SK-N-SH (cell line): ENCODE data around the gene CDH4. TPM values are rescaled to one million over a fixed set of nuclear protein-coding genes. Genes with fewer than 3 reads are reported as not detected.

Experiments
- CTCF ChIA-PET: fragments of 300-600, 350-600 bp; formaldehyde crosslinking; extraction: SDS; loops from one replicate; lab custom pipeline; 2021; lab: Yijun Ruan, JAX
- POLR2A ChIA-PET: fragments of 350-600 bp; sonication (Branson Sonifier 250); formaldehyde crosslinking; extraction: SDS; loops from one replicate; lab custom pipeline; 2020; ENCODE audit warnings: antibody characterized with exemption, inconsistent platforms; lab: Yijun Ruan, JAX
- DNase-seq: peaks from one replicate; pipeline ENCODE4 v3.0.0; 2012
- H2AFZ ChIP-seq: fragments of 200-600 bp; sonication (generic); 2 replicates; pipeline ENCODE4 v1.8.1; 2016; ENCODE audit warnings: antibody characterized with exemption, mild to moderate bottlenecking, low read depth
- H3F3A ChIP-seq: fragments of 200-600 bp; sonication (generic); replicated peaks from 2 replicates; pipeline ENCODE3; 2016; ENCODE audit warnings: antibody characterized with exemption, mild to moderate bottlenecking; ENCODE audit not compliant: insufficient read depth
- H3K27ac ChIP-seq, 2 experiments: fragments of 200-500 bp in 1 of 2; fragments of 200-600 bp in 1 of 2; sonication (Bioruptor generic) in 1 of 2; sonication (generic), shearing (Covaris generic) in 1 of 2; 2 replicates each; pipeline versions ENCODE4 v1.5.1 to v1.6.1; 2014 to 2016; ENCODE audit warnings: low read depth in 2 of 2, inconsistent platforms in 1 of 2, low read length in 1 of 2, mild to moderate bottlenecking in 1 of 2, mixed read lengths in 1 of 2
- H3K27me3 ChIP-seq: fragments of 200-600 bp; sonication (generic), shearing (Covaris generic); 2 replicates; pipeline ENCODE4 v1.6.1; 2016; ENCODE audit warnings: mixed run types; ENCODE audit not compliant: insufficient read depth
- H3K36me3 ChIP-seq, 2 experiments: fragments of 200-500 bp in 1 of 2; fragments of 200-600 bp in 1 of 2; sonication (Bioruptor generic) in 1 of 2; sonication (generic) in 1 of 2; replicated peaks in 1 of 2; 2 replicates each; pipeline versions ENCODE3 to v1.5.1; 2014 to 2016; ENCODE audit warnings: low read length in 1 of 2, mild to moderate bottlenecking in 1 of 2; ENCODE audit not compliant: insufficient read depth in 2 of 2, control insufficient read depth in 1 of 2
- H3K4me1 ChIP-seq, 2 experiments: fragments of 200-500 bp in 1 of 2; fragments of 200-600 bp in 1 of 2; sonication (Bioruptor generic) in 1 of 2; sonication (generic), shearing (Covaris generic) in 1 of 2; 2 replicates each; pipeline versions ENCODE4 v1.5.1 to v1.6.1; 2014 to 2016; ENCODE audit warnings: low read depth in 1 of 2, low read length in 1 of 2, mixed run types in 1 of 2; ENCODE audit not compliant: insufficient read depth in 2 of 2, control insufficient read depth in 1 of 2
- H3K4me2 ChIP-seq: fragments of 200-600 bp; sonication (generic), shearing (Covaris generic); 2 replicates; pipeline ENCODE4 v1.6.1; 2017; ENCODE audit warnings: mixed run types
- H3K4me3 ChIP-seq, 2 experiments: fragments of 200-500 bp in 1 of 2; fragments of 200-600 bp in 1 of 2; sonication (Bioruptor generic) in 1 of 2; sonication (generic), shearing (Covaris generic) in 1 of 2; 2 replicates each; pipeline versions ENCODE4 v1.5.1 to v1.8.1; 2014 to 2016; ENCODE audit warnings: low read depth in 2 of 2, inconsistent platforms in 1 of 2, low read length in 1 of 2, mild to moderate bottlenecking in 1 of 2, mixed read lengths in 1 of 2, moderate library complexity in 1 of 2
- H3K79me2 ChIP-seq: fragments of 200-600 bp; sonication (generic); 2 replicates; pipeline ENCODE4 v1.8.1; 2017; ENCODE audit warnings: mild to moderate bottlenecking; ENCODE audit not compliant: insufficient read depth
- H3K9ac ChIP-seq: fragments of 200-600 bp; sonication (generic); 2 replicates; pipeline ENCODE4 v1.6.1; 2017; ENCODE audit warnings: mixed run types
- H3K9me2 ChIP-seq: fragments of 200-600 bp; sonication (generic); 2 replicates; pipeline ENCODE4 v1.6.1; 2017; ENCODE audit warnings: mixed run types
- H3K9me3 ChIP-seq: fragments of 200-600 bp; sonication (generic); 2 replicates; pipeline ENCODE4 v1.6.1; 2017; ENCODE audit warnings: mixed run types, mild to moderate bottlenecking, moderate library complexity
- H4K20me1 ChIP-seq: fragments of 200-600 bp; sonication (generic); 2 replicates; pipeline ENCODE4 v1.6.1; 2017; ENCODE audit warnings: mild to moderate bottlenecking, mixed run types; ENCODE audit not compliant: insufficient read depth
- ELF1 ChIP-seq: IDR thresholded peaks from 2 replicates; pipeline ENCODE4 v1.4.0; 2012
- EZH2phosphoT487 ChIP-seq: fragments of 200-600 bp; sonication (generic); IDR thresholded peaks from 2 replicates; pipeline ENCODE4 v1.6.1; 2017; ENCODE audit warnings: low read depth, mixed run types, mild to moderate bottlenecking, antibody characterized with exemption, moderate library complexity, borderline replicate concordance
- FOSL2 ChIP-seq: IDR thresholded peaks from 2 replicates; pipeline ENCODE4 v1.4.0; 2012; ENCODE audit warnings: low read depth, mild to moderate bottlenecking, moderate library complexity, borderline replicate concordance
- FOXJ3 ChIP-seq: sonication (generic); formaldehyde crosslinking; IDR thresholded peaks from 2 replicates; pipeline ENCODE4 v1.5.1; 2020; ENCODE audit warnings: mild to moderate bottlenecking, missing genetic modification reagents
- FOXM1 ChIP-seq: IDR thresholded peaks from 2 replicates; pipeline ENCODE4 v1.4.0; 2012; ENCODE audit warnings: low read depth, mild to moderate bottlenecking
- GABPA ChIP-seq: IDR thresholded peaks from 2 replicates; pipeline ENCODE4 v1.4.0; 2012; ENCODE audit warnings: low read depth, mild to moderate bottlenecking
- MEF2A ChIP-seq: IDR thresholded peaks from 2 replicates; pipeline ENCODE4 v1.4.0; 2012; ENCODE audit warnings: low read depth, borderline replicate concordance
- NFIC ChIP-seq: IDR thresholded peaks from 2 replicates; pipeline ENCODE4 v1.4.0; 2012; ENCODE audit warnings: borderline replicate concordance
- RFX5 ChIP-seq: IDR thresholded peaks from 2 replicates; pipeline ENCODE4 v1.6.1; 2012; ENCODE audit warnings: mild to moderate bottlenecking, improper control_type of control experiment, low read length
- RXRA ChIP-seq: IDR thresholded peaks from 2 replicates; pipeline ENCODE4 v1.4.0; 2012; ENCODE audit warnings: low read depth, mild to moderate bottlenecking, borderline replicate concordance
- SIN3A ChIP-seq: IDR thresholded peaks from 2 replicates; pipeline ENCODE4 v1.6.1; 2012; ENCODE audit warnings: low read depth, mild to moderate bottlenecking, low read length, moderate library complexity, borderline replicate concordance
- SMC3 ChIP-seq: IDR thresholded peaks from 2 replicates; pipeline ENCODE4 v1.6.1; 2012; ENCODE audit warnings: low read depth, low read length, improper control_type of control experiment
- TAF1 ChIP-seq: IDR thresholded peaks from 2 replicates; pipeline ENCODE4 v1.6.1; 2012; ENCODE audit warnings: low read depth, mild to moderate bottlenecking, low read length, moderate library complexity, borderline replicate concordance
- TEAD4 ChIP-seq: IDR thresholded peaks from 2 replicates; pipeline ENCODE4 v1.4.0; 2012; ENCODE audit warnings: mild to moderate bottlenecking, borderline replicate concordance; ENCODE audit not compliant: insufficient read depth
- WGBS: methylation state at CpG from one replicate; pipeline ENCODE4 v1.1.6; 2017; ENCODE audit warnings: low lambda C conversion rate; 5-methylcytosine and 5-hydroxymethylcytosine counted together
- polyA plus RNA-seq, 3 experiments: library from polyadenylated mRNA; depleted of rRNA; stranded (reverse); fragments of >200 nt; gene quantifications; 2 replicates each; pipeline ENCODE4 v1.2.3, GENCODE V29; 2012
- TF ChIP-seq, protein P1 (sequence below): fragments of 150-350 bp; IDR thresholded peaks from 2 replicates; pipeline ENCODE4 v1.6.1; 2016; ENCODE audit warnings: mild to moderate bottlenecking, low read depth, low read length
- TF ChIP-seq, protein P2 (sequence below): IDR thresholded peaks from 2 replicates; pipeline ENCODE4; 2012
- TF ChIP-seq, protein P3 (sequence below): fragments of 200-600 bp; sonication (generic); IDR thresholded peaks from 2 replicates; pipeline ENCODE4 v1.6.1; 2017; ENCODE audit warnings: antibody characterized with exemption, mild to moderate bottlenecking, moderate library complexity
- TF ChIP-seq, protein P4 (sequence below): fragments of 150-350 bp; IDR thresholded peaks from 2 replicates; pipeline ENCODE4 v1.6.1; 2017; ENCODE audit warnings: antibody characterized with exemption, low read length, low read depth, borderline replicate concordance

Gene CDH4
- polyA plus RNA-seq, 1 of the 3 experiments (the other 2 are of a cell fraction) = not detected

DNA sequence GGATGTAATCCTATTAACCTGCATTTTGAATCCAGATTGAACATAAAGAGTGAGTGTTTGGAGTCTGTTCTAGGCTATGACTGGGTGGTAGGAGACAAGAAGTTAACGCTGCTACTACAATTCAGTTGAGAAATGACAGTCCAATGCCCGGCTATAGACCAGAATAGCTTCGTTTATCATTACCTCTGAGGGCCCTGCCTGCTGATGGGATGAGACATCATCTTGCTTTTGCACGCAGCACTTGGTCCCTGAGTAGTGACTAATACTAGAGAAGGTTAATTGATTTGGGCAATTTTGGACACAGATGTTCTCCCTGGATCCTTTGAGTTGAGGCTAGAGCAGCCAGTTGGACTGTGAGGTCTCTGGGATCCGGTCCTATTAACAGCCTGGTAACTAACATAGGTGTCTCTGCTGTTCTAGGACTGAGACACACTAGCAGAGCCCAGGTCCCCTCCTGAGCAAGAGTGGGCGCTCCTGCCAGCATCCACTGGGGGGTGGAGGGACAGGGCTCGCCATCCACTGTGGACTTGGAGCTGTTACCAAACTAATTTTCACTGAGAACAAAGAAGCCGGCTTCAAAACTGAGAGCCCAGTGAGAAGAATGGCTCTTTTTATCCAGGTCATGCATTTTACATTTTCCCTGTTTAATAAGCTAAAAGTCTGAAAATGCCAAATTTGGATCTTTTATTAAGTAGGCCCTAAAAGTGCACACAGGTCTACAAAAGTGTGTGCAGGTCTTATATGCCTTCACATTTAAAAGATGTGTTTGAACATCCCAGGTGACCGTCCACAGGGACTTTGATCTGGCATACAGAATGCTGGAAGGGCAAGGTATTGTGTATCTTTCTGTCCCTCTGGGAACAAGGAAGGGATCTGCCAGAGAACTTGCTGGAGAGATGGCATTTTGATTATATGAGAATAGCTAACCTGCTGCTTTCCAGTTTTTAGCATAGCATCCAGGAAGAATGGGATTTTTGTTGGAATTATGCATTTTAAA lies 212.5 kb downstream of the CDH4 start:
- Histone ChIP-seq H3K36me3 (no peaks in the 10 kb centered on the region), H3K9me2 (no peaks in the 10 kb centered on the region), H3K79me2 (no peaks in the 10 kb centered on the region), H3K4me3 (no peak overlapping the region), H3K9ac (no peak overlapping the region), H3K4me1 (no peaks in the 10 kb centered on the region), H2AFZ (no peak overlapping the region), H3K4me2 (no peak overlapping the region), H3K27ac (no peak overlapping the region), H3F3A (no peaks in the 10 kb centered on the region), H3K9me3 (no peaks in the 10 kb centered on the region), H4K20me1 (no peaks in the 10 kb centered on the region), H3K27me3 (no peaks in the 10 kb centered on the region)
- WGBS = 23% methylated on average over 9 of the region's 9 CpGs
- ChIA-PET CTCF (interaction anchor here (0.9 to 1.3 kb wide), 2 partner anchors 8 to 422 kb away, joined by 3 read pairs; no protein-coding TSS in a partner anchor), POLR2A (no interaction called here)
- TF ChIP-seq TAF1 = no peak
- TF ChIP-seq FOSL2 = no peak
- no peak for TF ChIP-seq MEF2A
- TF ChIP-seq FOXM1 = no peak
- DNase-seq = no peak

DNA sequence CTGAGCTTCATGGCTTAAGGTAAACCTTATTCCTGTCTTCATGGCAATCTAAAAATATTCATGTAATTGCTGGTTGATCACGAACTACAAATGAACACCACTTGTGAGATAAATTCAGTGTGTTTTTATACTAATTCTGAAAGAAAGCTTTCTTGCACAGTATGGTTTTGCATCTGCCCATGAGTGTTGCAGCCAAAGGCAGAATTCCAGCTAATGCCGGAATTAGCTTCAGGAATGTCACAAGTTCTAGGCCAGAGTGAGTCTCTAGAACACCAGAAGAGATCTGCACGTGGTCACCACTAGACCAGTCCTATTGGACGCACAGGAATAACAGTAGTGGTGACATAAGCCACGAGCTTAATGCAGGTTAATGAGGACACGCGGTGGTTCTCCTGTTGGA lies 223.7 kb downstream of the CDH4 start:
- no peak for DNase-seq
- ChIA-PET CTCF (interaction anchor here (0.7 kb wide), 1 partner anchor 407 kb away, joined by 4 read pairs; no protein-coding TSS in a partner anchor), POLR2A (no interaction called here)
- Histone ChIP-seq H3K79me2 (no peaks in the 10 kb centered on the region), H3K27ac (no peak overlapping the region), H3F3A (no peaks in the 10 kb centered on the region), H2AFZ (no peak overlapping the region), H3K4me2 (no peak overlapping the region), H3K9ac (no peak overlapping the region), H3K9me3 (no peaks in the 10 kb centered on the region), H3K36me3 (no peaks in the 10 kb centered on the region), H3K4me1 (no peaks in the 10 kb centered on the region), H3K9me2 (no peaks in the 10 kb centered on the region), H4K20me1 (no peaks in the 10 kb centered on the region), H3K27me3 (no peaks in the 10 kb centered on the region), H3K4me3 (no peak overlapping the region)
- 51% methylated on average over 7 of the region's 7 CpGs for WGBS
- TF ChIP-seq SIN3A (no peak), FOXJ3 (CRISPR knock-in tag) (no peak), MEF2A (no peak), EZH2phosphoT487 (no peak), NFIC (no peak), ELF1 (no peak), TEAD4 (no peak), SMC3 (no peak), RFX5 (no peak), GABPA (no peak), RXRA (no peak)
- TF ChIP-seq, protein P1, sequence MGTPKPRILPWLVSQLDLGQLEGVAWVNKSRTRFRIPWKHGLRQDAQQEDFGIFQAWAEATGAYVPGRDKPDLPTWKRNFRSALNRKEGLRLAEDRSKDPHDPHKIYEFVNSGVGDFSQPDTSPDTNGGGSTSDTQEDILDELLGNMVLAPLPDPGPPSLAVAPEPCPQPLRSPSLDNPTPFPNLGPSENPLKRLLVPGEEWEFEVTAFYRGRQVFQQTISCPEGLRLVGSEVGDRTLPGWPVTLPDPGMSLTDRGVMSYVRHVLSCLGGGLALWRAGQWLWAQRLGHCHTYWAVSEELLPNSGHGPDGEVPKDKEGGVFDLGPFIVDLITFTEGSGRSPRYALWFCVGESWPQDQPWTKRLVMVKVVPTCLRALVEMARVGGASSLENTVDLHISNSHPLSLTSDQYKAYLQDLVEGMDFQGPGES = no peak
- TF ChIP-seq, protein P2, sequence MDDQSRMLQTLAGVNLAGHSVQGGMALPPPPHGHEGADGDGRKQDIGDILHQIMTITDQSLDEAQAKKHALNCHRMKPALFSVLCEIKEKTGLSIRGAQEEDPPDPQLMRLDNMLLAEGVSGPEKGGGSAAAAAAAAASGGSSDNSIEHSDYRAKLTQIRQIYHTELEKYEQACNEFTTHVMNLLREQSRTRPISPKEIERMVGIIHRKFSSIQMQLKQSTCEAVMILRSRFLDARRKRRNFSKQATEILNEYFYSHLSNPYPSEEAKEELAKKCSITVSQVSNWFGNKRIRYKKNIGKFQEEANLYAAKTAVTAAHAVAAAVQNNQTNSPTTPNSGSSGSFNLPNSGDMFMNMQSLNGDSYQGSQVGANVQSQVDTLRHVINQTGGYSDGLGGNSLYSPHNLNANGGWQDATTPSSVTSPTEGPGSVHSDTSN = no peak
- TF ChIP-seq, protein P3, sequence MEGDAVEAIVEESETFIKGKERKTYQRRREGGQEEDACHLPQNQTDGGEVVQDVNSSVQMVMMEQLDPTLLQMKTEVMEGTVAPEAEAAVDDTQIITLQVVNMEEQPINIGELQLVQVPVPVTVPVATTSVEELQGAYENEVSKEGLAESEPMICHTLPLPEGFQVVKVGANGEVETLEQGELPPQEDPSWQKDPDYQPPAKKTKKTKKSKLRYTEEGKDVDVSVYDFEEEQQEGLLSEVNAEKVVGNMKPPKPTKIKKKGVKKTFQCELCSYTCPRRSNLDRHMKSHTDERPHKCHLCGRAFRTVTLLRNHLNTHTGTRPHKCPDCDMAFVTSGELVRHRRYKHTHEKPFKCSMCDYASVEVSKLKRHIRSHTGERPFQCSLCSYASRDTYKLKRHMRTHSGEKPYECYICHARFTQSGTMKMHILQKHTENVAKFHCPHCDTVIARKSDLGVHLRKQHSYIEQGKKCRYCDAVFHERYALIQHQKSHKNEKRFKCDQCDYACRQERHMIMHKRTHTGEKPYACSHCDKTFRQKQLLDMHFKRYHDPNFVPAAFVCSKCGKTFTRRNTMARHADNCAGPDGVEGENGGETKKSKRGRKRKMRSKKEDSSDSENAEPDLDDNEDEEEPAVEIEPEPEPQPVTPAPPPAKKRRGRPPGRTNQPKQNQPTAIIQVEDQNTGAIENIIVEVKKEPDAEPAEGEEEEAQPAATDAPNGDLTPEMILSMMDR = no peak
- TF ChIP-seq, protein P4, sequence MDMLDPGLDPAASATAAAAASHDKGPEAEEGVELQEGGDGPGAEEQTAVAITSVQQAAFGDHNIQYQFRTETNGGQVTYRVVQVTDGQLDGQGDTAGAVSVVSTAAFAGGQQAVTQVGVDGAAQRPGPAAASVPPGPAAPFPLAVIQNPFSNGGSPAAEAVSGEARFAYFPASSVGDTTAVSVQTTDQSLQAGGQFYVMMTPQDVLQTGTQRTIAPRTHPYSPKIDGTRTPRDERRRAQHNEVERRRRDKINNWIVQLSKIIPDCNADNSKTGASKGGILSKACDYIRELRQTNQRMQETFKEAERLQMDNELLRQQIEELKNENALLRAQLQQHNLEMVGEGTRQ = no peak
